HG03139 (cell line): Measurements from ENCODE around the gene PPL.
"Not testable (repeated sequence)": the region's sequence is repeated elsewhere in the genome, so short reads cannot be mapped to it uniquely, and the experiment has no call there.

Experiments
- ATAC-seq: cut with Tn5 transposase; IDR thresholded peaks from one replicate; pipeline ENCODE4 v1.9.1; 2021; ENCODE audit not compliant: unreplicated experiment

The PPL gene

GRCh38 chr16:4913130-4913773 lies 23.7 kb downstream of the PPL start:
- ATAC-seq, result no peak

- no peak for ATAC-seq
Observed at GRCh38 chr16:4911970-4912386, 25.0 kb downstream of the PPL start.

GRCh38 chr16:4910828-4911227 lies 26.1 kb downstream of the PPL start:
- no peak for ATAC-seq

GRCh38 chr16:4909825-4910224 lies 27.1 kb downstream of the PPL start:
- ATAC-seq, result no peak

GRCh38 chr16:4908854-4909401 lies 28.0 kb downstream of the PPL start:
- ATAC-seq, result no peak

- no peak for ATAC-seq
Observed at GRCh38 chr16:4904942-4905615, 31.9 kb downstream of the PPL start.

GRCh38 chr16:4904108-4904941 lies 32.6 kb downstream of the PPL start:
- ATAC-seq, result no peak

GRCh38 chr16:4902038-4902437 lies 34.9 kb downstream of the PPL start:
- no peak for ATAC-seq

GRCh38 chr16:4900750-4901149 lies 36.2 kb downstream of the PPL start:
- ATAC-seq, result no peak

GRCh38 chr16:4900036-4900435 lies 36.9 kb downstream of the PPL start:
- no peak for ATAC-seq

- ATAC-seq, result no peak
Observed at GRCh38 chr16:4899474-4899846, 37.5 kb downstream of the PPL start.

GRCh38 chr16:4898811-4899473 lies 38.0 kb downstream of the PPL start:
- no peak for ATAC-seq

GRCh38 chr16:4897328-4897727 lies 39.6 kb downstream of the PPL start:
- no peak for ATAC-seq

- not testable (repeated sequence) for ATAC-seq
Observed at GRCh38 chr16:4896761-4897160, 40.2 kb downstream of the PPL start.

GRCh38 chr16:4895366-4895765 lies 41.6 kb downstream of the PPL start:
- no peak for ATAC-seq

GRCh38 chr16:4894276-4895150 lies 42.4 kb downstream of the PPL start:
- no peak for ATAC-seq

GRCh38 chr16:4893103-4893862 lies 43.7 kb downstream of the PPL start:
- ATAC-seq, result no peak

GRCh38 chr16:4892361-4893102 lies 44.4 kb downstream of the PPL start:
- ATAC-seq, result no peak

GRCh38 chr16:4891886-4892216 lies 45.1 kb downstream of the PPL start:
- ATAC-seq, result no peak
